Measurements from ENCODE around the gene WDR43.

WDR43 gene

DNA sequence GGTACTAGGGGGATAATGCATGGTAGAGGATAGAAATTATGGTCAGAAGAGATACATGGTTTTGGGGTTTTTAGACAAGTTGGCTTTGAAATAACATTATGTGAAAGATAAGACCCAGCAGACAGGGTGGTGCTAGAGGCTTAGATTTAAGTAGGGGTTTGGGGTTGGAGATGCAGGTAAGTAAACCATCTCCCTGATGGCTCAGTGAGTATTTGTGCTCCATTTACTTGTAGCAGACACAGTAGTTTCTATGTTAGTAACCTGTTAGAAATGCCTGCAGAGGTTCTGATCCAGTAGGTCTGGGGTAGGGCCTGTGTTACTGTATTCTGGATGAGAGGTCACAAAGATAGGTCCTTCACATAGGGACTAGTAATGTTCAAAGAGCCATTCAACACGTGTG, 13.7 kb downstream of the WDR43 start:
- no peak for DNase-seq (ENCODE audit: low read depth in 2 of 2, low spot score in 1 of 2)

DNA sequence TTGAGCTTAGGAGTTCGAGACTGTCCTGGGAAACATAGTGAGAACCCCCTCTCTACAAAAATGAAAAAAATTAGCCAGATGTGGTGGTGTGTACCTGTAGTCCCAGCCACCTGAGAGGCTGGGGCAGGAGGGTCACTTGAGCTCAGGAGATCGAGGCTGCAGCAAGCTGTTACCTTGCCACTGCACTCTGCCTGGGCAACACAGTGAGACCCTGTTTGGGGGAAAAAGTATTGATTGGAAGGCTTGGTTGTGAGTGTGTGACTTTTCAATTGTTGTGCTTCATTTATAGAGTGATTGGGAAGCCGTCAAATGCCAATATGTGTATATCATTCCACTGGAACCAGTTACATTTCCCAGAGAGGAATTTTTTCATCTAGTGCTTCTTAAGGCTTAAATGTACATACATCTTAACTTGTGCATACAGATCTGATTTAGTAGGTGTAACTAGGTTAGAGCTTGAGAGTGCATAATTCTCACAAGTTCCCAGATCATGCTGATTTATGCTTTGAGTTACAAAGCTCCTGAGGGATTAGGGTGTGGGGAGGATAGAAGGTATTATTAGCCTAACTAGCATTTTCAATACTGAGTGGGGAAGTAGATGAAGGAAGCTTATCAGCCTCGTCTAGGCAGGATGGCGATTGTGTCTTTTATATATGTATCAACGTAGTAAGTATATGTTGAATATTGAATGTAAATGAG, 15.3 kb downstream of the WDR43 start:
- no peak for DNase-seq (ENCODE audit: low read depth in 2 of 2, low spot score in 1 of 2)

DNA sequence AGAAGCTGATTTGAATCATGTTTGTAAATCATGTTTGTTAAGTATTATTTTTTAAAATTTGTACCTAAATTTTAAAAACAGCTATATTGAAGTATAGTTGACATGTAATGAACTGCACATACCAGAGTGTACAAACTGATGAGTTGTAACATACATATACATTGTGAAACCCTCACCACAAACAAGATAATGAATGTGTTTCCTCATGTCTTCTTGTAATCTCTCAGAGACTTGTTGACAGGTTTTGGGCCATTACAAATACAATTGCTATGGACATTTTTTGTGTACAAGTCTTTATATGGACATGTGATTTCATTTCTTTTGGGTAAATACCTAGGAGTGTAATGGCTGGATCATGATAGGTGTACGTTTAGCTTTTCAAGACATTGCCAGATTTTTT, 21.5 kb downstream of the WDR43 start:
- DNase-seq (ENCODE audit: low read depth in 2 of 2, low spot score in 1 of 2): no peak

DNA sequence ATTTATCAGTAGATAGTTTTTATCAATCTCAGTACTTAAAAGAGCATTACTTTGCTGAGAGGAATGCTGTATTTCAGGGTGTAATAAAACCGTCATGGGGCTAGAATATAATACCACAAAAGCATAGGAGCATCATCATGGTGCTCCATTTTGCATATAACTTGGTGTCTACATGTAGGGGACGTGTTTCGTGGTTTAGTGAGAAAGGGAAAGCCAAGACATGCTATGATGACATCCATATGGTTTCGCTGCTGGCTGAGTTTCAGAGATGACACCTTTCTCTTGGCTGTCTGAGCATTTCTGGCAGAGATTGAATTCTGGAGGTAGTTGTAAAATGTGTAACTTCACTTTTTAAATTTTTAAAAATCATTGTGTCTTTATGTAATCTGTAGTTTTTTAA, 32.4 kb downstream of the WDR43 start:
- DNase-seq (ENCODE audit: low read depth in 2 of 2, low spot score in 1 of 2): no peak

DNA sequence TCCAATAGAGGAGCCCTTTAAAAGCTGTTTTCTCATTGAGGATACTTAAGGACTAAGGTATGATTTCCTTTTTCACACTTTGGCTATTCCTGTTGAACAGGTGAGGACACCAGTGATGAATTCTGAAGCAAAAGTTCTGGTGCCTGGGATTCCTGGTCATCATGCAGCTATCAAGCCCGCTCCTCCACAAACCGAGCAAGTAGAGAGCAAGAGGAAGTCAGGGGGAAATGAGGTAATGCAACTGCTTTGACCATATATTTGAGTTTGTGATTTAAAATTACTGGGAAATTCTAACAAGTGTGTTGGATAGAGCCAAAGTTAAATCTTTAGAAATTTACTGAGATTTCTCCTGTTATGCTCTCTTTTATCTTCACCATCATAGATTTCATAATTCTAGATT, 33.0 kb downstream of the WDR43 start:
- no peak for DNase-seq (ENCODE audit: low read depth in 2 of 2, low spot score in 1 of 2)

DNA sequence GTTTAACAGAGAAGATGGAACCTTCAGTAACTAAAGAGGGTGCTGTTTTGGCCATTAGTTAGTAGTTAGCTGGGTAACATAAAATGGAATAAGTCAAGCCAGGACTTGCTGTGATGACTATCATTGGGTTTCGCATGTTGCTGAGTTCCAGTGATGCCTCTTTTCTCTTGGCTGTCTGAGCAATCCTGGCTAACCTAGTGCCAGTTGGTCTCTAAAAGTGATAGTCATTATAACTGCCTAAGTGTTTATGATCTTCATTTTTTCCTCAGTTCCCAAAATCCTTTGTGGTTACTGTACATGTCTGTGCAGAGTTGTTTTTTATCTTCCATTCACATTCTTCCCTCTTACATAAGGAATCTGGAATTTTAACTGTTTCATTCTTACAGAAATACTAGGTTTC, 33.4 kb downstream of the WDR43 start:
- no peak for DNase-seq (ENCODE audit: low read depth in 2 of 2, low spot score in 1 of 2)

DNA sequence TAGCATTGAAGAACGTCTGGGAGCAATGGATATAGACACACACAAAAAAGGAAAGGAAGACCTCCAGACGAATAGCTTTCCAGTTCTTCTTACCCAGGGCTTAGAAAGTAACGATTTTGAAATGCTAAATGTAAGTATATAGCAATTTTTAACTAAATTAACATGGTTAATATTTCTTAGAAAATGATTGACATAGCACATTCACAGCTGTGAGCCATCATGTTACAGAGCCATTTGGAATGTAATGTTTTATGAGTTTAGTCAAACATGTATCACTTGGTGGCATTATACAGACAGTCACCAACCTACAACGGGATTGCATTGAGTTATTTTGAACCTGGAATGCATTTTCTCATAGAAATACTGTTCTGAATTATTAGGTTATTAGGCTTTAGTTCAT, 35.1 kb downstream of the WDR43 start:
- DNase-seq (ENCODE audit: low read depth in 2 of 2, low spot score in 1 of 2): no peak

DNA sequence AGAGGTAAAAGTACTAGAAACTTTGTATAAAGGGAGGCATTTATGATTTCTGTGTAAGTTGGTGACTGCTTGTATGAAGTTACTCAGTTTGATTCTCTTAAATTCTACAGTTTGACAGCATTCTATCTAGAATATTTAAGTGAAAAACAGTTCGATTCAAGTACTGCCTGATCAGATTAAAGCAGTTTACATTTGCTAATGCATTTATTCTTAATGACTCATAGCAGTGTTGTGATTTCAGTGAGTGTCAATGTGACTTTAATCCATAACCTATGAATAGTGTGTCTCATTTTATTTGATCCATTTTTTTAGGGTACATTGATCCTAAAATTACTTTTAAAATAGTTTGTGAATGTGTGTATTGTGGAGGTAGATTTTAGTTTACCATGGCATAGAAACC, 35.7 kb downstream of the WDR43 start:
- DNase-seq (ENCODE audit: low read depth in 2 of 2, low spot score in 1 of 2): no peak

DNA sequence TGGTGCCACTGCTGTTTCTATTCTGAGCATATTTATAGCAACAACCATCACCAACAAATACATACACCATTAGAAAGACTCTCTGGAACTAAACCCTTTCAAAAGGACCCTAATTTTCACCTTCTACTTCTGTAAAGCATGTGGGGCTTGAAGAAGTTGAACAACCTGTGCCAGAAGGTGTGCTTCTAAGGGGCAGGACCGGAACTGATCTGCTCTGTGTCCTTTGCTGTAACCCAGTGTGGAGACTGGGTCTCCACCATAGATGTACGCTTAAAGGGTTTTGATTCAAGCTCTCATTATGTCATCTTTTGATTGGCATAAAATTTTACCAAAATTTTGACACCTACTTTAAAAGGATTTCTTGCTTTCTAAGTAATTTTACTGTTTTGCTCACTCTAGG, 40.3 kb downstream of the WDR43 start:
- DNase-seq (ENCODE audit: low read depth in 2 of 2, low spot score in 1 of 2): no peak

DNA sequence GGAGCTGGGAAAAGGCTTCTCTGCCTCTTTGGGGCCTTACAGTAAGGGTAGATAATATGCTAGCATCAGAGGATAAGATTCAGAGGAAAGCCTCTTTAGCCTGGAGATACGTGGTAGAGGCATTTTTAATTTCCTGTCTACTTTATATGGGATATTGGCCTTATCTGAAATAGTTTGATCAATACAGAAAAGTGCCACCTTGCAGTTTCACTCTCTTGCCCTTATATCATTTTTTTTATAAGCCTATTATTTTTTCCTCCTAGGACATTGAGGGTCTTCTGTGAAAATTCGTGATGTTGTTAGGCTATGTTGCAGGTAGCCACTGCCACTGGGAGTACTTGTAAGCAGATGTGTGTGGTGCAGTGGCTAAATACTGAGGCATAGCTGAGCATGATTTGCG, 46.5 kb downstream of the WDR43 start:
- no peak for DNase-seq (ENCODE audit: low read depth in 2 of 2, low spot score in 1 of 2)

DNA sequence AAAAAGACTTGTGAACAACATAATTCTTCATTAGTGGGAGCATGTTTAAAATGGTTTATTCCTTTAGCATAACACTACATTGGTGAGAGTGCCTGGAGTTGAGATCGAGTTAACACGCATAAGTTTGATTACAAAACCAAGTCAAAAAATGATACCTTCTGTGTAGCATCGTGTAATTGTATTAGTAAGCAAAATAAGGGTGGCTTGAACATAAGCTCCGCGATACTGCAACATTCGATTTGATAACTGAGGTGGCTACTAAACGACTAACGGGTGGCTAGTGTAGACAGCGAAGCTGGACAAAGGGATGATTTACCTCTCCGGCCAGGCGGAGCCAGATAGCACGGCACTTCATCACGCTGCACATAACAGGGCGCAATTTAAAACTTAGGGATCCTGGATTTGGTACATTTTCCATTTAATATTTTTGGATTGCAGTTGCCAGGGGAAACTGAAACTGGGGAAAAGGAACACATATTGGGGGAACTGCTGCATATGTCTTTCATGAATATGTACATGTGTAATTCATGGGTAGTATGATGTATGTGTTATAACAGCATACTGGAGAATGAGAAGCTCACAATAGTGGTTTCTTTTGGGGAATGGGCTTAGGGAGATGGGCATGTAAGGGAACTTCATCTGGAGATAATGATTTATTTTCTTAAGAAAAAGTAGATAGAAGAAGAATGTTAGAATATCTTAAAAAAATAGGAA, 50.2 kb downstream of the WDR43 start:
- DNase-seq (ENCODE audit: low read depth in 2 of 2, low spot score in 1 of 2): no peak

DNA sequence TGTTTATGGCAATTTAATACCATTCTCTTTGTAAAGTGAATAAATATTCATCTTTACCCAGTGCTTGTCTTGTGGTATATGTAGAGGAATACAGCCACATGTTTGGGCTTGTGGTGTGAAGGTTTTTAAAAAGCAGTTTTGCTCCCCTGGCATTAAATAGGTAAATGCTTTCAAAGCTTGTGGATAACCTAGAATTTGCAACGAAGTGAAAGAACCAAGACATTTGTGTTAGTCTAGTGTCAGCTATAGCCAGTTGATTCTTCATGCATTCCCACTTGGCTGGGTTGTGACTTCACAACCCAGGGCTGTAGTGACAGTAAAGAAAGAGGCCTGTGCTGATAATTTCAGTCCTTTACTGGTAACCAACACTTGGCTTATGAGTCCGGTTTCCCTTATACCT, 53.7 kb downstream of the WDR43 start:
- DNase-seq (ENCODE audit: low read depth in 2 of 2, low spot score in 1 of 2): no peak

DNA sequence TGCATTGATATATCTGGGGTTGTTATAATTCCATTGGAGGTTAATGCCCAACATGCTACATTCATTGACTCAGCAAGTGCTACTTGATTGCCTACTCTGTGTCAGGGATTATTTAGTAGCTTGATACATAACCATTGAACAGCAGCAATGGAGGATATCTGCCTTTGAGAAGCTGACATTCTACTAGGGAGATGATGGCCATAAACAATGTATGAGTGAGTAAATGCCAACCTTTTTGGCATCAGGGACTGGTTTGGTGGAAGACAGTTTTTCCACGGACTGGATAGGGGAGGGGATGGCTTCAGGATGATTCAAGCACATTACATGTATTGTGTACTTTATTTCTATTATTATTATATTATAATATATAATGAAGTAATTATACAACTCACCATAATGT, 54.7 kb downstream of the WDR43 start:
- DNase-seq (ENCODE audit: low read depth in 2 of 2, low spot score in 1 of 2): no peak

DNA sequence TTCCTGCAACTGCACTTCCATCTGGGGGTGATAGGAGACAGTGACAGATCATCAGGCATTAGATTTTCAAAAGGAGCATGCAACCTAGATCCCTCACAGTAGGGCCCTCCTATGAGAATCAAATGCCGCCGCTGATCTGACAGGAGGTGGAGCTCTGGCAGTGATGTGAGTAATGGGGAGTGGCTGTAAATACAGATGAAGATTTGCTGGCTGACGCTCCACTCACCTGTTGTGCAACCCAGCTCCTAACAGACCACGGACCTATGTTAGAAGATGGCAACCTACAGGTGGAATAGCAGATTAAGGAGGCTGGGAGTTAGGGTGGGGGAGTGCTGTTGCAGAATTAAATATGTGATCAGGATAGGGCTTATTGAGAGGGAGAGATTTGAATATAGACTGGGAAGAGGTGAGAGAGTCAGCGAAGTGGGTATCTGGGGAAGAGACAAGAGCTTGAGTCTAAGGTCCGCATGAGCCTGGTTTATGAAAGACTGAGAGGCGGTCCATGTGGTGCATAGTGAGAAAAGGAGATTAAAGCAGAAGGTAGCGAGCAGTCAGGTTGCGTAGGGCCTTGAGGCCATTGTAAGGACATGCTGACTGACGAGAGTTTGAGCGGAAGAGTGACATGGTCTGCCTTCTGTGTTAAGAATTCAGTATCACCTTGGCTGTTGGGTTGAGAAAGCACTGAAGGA, 55.3 kb downstream of the WDR43 start:
- no peak for DNase-seq (ENCODE audit: low read depth in 2 of 2, low spot score in 1 of 2)

DNA sequence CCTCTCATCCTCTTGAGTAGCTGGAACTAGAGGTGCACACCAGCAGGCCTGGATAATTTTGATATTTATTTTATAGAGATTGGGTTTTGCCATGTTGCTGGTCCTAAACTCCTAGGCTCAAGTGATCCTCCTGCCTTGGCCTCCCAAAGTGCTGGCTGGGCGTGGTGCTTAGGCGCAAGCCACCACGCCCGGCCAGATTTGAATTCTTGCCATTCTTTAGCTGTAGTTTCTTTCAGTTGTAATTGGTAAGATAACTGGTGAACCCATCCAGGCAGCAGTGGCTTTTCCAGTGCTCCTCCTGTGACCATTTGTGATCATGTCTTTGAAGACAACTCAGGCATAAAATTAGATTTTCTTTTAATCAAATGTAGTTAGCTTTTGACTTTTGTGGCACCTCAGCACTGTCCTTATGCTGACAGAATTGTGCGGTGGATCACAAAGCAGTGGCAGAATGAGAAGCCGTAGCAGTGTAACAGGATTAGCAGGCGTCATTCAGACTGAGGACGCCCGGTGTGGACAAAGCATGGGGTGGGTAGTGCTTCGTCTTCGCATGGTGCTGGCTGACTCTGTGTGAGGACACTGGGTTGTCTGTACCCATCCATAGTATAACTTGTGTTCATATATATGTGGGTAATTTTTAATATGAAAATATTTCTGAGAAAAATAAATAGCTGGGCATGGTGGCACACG, 56.6 kb downstream of the WDR43 start:
- DNase-seq (ENCODE audit: low read depth in 2 of 2, low spot score in 1 of 2): no peak

DNA sequence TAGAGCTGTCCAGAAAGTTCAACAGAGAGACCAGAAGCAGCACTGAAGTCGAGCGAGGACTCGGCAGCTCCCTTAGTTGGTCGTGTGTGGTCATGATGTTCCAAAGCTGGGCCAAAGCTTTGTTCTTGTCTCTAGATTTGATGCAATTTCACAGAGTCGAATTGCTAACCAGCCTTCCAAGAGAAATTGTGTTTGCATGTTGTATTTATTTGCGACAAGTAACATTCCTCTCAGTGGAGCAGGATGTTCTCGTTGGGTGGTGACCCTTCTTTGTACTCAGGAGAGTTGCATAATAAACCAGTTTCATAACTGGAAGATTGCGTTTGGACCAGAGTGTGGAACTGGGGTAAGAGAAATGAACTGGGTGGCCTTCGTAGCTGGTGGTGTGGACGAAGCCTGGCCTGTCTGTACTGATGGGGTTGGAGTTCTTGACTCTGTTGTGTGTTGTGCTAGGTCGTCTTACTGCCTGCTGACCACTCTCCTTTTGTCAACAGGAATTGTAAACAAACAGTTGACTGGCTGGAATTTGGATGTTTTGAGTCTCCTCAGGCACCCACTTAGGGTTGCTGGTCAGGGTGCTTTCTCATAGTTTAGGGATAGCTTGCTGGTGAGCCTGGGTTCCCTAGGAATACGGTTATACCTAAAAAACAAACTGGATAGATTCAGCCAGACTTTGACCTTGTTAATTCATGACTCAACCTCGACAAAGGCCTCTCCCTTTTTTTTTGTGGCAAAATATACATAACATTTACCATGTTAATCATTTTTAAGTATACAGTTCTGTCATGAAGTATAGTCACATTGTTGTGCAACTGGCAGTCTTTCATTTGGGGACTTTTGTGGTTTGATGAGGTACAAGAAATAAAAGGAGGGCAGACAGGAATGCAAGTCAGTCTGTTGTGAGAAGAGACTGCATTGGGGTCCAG, 57.7 kb downstream of the WDR43 start:
- no peak for DNase-seq (ENCODE audit: low read depth in 2 of 2, low spot score in 1 of 2)

DNA sequence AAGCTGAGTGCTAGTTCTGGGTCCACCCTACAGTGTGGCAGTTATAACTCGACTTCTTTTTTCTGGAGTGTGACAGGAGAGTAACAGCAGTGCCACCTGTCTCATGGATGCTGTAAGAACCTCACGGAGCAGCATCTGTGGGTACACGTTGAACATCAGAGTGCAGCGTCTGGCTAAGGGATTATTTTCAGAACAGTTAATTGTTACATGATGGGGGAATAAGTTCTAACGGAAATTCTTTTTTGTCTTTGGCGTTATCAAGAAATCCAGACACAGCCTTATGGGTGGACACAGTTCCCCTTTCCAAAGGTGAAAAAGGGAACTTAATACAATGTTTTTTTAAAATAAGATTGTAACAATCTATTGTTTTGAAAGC, 58.4 kb downstream of the WDR43 start:
- no peak for DNase-seq (ENCODE audit: low read depth in 2 of 2, low spot score in 1 of 2)

DNA sequence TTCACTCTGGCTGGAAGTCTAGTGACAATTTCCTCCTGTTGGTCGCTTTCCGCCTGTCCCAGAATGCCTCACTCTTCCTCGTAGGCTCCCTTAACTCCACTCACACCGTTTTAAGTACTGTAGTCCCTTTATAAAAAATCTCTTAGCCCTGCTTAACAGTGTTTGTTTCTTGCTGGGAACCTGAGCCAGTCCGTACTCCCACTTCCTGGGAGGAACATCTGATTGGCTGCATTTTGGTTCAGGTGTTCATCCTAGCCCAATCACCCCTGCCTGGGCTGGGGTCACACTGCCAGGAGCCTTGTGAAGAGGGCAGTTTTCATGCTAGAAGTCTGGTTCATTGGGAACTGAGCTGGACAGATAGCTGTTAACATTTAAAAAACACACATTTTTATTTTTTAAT, 61.0 kb downstream of the WDR43 start:
- no peak for DNase-seq (ENCODE audit: low read depth in 2 of 2, low spot score in 1 of 2)

DNA sequence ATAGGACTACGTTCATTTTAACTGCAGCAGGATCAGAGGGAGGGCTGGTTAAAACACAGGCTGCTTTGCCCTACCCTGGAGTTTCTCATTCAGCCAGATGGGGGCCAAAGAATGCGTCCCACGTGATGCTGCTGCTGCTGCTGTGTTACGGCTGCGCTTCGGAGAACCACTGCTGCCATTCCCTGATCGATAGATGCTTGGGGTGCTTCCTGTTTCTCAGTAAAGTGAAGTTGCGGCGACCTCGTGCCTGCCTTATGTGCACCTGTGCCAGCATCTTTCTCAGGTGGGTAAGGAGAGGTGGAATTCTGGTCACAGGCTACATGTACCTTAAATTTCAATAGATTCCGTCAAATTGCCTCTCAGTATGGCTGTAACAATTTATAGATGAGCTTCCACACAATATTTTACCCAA, 62.0 kb downstream of the WDR43 start:
- no peak for DNase-seq (ENCODE audit: low read depth in 2 of 2, low spot score in 1 of 2)

DNA sequence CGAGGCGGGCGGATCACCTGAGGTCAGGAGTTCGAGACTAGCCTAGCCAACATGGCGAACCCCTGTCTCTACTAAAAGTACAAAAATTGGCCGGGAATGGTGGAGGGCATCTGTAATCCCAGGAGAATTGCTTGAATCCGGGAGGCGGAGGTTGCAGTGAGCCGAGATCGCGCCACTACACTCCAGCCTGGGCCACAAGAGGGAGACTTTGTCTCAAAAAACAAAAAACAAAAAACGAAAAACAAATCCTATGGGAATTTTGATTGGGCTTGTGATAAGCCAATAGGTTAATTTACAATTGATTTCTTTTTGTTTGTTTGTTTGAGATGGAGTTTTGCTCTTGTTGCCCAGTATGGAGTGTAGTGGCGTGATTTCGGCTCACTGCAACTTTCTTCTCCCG, 62.4 kb downstream of the WDR43 start:
- no peak for DNase-seq (ENCODE audit: low read depth in 2 of 2, low spot score in 1 of 2)

DNA sequence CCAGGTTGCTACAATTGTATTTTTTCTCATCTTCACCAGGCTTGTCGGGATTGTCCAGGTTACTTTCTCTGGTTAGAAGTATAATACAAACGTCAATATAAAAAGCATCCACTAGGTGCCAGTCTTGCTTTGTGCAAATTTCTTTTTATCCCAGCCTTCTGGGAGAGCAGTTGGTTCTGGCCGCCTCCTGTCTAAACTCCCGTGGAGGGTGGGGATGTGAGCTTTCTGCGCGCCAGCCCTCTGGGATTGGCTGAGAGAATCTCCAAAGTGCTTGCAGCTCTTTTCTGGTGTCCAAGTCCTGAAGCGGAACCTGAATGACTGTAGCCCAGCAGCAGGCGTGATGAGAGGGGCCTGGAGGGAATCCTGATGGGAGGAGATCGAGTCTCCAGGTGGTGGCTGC, 64.2 kb downstream of the WDR43 start:
- DNase-seq (ENCODE audit: low read depth in 2 of 2, low spot score in 1 of 2): no peak

Measured in stimulated activated CD8-positive, alpha-beta memory T cell treated with anti-CD3 and anti-CD28 coated beads, Interleukin-4, amount 100 ng/mL, for 1 hour (primary cell).